ENCODE data around the gene DOCK6. TPM values are rescaled to one million over a fixed set of nuclear protein-coding genes. Genes with fewer than 3 reads are reported as not detected.
A peak's percentile ranks its signal among the peaks of the same experiment; 100 is the strongest.

Gene DOCK6
- total RNA-seq, 1 donor from 2014 or later, result 65.8 TPM

DNA sequence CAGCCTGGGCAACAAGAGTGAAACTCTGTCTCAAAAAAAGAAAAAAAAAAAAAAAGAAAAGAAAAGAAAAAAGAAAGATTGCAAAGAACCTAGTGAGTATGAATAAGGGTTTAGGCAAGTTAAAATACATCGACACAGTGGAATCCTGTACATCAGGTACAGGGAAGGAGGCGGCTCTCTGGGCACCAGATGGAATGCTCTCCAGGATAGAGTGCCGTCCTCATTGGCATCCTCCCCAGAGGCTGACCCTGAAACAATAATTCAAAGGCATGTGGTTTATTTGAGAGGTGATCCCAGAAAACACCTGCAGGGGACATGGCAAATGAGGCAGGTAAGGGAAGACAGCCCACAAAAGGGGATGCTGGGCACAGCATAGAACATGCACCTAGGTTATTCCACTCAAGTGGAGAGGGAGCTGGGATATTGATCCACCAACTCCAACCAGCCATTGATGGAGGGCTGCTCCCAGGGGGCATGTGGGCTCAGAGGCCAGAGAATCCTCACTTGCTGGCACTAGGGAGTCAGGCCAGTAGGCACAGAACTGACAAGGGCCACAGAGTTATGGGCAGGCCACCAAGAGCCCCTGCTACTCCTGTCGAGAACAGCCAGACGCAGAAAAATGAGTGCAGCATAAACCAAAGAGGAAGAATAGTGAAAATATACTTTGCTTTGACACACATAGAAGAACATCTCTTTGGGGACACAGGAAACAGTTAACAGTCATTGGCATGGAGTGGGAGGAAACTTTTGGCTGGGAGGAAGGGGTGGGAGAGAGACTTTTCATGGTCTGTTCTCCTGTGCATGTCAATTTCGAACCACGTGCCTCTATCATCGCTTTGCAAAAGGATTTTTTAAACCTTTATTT is 37.9 kb upstream of the DOCK6 start:
- Histone ChIP-seq H3K27ac (no peak overlapping the region), H3K4me1 (peaks cover 12% of the 10 kb centered on the region), H3K4me3 (no peak overlapping the region), H3K9me3 (no peaks in the 10 kb centered on the region), H3K36me3 (no peaks in the 10 kb centered on the region), H3K27me3 (no peaks in the 10 kb centered on the region)
- TF ChIP-seq CTCF (IDR thresholded peaks at IDR 0.05) (no peak), POLR2AphosphoS5 (IDR thresholded peaks at IDR 0.05; ENCODE audit: insufficient read depth in 1 of 2, low read depth in 1 of 2) (no peak), POLR2A (IDR thresholded peaks at IDR 0.05) (no peak)
- DNase-seq (ENCODE audit: extremely low spot score in 2 of 2), result no peak
- intact Hi-C loops (cut with DNase I), result loop anchor here (10.0 kb wide), 2 partner anchors 155 to 185 kb away; partner anchors contain the start of gene ELAVL3

DNA sequence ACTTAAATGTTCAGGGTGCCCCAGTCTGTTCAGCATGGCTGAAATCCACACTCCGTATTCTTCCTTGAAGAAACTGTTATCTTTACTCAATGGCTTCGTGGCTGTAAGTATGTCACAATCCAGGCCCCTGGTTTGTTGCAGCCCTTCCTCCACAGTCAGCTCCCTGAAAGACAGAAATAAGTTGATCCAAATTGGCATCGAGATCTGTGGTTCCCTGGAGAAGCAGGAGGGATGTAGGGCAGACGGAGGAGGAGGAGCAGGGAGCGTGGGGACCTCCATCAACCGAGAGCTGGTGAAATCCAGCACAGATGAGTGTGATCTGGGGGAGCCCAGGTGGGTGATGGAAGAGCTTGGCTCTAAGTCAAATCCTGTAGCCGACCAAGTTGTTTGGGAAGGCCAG is 33.9 kb upstream of the DOCK6 start:
- Histone ChIP-seq H3K9me3 (no peaks in the 10 kb centered on the region), H3K27ac (peak overlapping the region; percentile 72), H3K4me3 (no peak overlapping the region), H3K36me3 (no peaks in the 10 kb centered on the region), H3K4me1 (peaks cover 26% of the 10 kb centered on the region), H3K27me3 (no peaks in the 10 kb centered on the region)
- intact Hi-C loops (cut with DNase I), result loop anchor here (10.0 kb wide), 2 partner anchors 159 to 189 kb away; partner anchors contain the start of gene ELAVL3
- peak in 1 of 2 donors; percentile 93 for DNase-seq (ENCODE audit: extremely low spot score in 2 of 2)
- TF ChIP-seq POLR2A (IDR thresholded peaks at IDR 0.05) (no peak), CTCF (IDR thresholded peaks at IDR 0.05) (no peak), POLR2AphosphoS5 (IDR thresholded peaks at IDR 0.05; ENCODE audit: insufficient read depth in 1 of 2, low read depth in 1 of 2) (peak in 1 of 2 donors; percentile 14)

DNA sequence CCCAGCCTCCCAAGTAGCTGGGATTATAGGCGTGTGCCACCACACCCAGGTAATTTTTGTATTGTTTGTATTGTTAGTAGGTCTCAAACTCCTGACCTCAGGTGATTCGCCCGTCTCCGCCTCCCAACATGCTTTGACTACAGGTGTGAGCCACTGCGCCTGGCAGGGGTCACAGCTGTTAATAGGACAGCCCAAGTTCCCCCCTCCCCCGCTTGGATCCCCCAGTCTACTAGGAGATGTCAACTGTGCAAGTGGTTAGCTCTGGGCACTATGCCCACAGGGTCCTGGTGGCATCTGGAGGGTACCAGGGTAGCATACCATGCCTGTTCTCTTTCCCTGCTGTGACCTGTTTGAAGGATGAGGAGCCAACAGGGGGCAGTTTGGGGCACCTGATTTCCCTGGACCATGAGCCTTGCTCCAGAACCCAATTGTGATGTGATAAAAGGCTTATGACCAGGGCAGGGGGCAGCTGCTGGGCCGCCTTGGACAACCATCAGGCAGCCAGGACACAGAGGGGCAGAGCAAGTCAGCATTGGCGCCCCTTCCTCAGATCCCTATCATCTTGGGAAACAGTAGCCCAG is 33.4 kb upstream of the DOCK6 start, which contains the start of gene TSPAN16:
TSS of gene TSPAN16 (plus strand) at position 496 of the 581 bp plus-strand sequence. CDS start 138 bp downstream, outside the sequence.
- DNase-seq (ENCODE audit: extremely low spot score in 2 of 2), result no peak
- Histone ChIP-seq H3K4me3 (no peak within 1 kb of the TSS), H3K9me3 (no peaks in the 10 kb centered on the region), H3K27ac (peak within 1 kb of the TSS; percentile 72), H3K36me3 (no peaks in the 10 kb centered on the region), H3K4me1 (peaks cover 26% of the 10 kb centered on the region), H3K27me3 (no peaks in the 10 kb centered on the region)
- intact Hi-C loops (cut with DNase I), result loop anchor here (2.0 to 10.0 kb wide), 3 partner anchors 85 to 189 kb away; partner anchors contain the start of gene ELAVL3
- TF ChIP-seq POLR2AphosphoS5 (IDR thresholded peaks at IDR 0.05; ENCODE audit: insufficient read depth in 1 of 2, low read depth in 1 of 2) (no peak), POLR2A (IDR thresholded peaks at IDR 0.05) (no peak), CTCF (IDR thresholded peaks at IDR 0.05) (no peak)

DNA sequence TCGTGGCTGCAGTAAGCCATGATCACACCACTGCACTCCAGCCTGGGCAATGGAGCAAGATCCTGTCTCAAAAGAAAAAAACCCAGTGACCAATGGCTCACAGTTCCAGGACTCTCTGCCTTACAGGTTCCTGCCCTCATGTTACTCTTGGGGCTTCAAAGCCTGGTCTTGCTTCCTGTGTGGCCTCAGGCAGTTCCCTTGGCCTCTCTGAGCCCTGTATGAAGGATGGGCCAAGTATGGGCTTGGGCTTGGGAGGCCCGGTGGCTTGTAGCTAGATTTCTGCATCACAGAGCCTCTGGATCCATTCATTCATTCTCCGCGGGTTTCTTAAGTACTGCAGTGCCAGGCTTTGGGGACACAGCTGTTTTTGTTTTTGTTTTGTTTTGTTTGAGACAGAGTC is 32.9 kb upstream of the DOCK6 start:
- Histone ChIP-seq H3K4me1 (peaks cover 26% of the 10 kb centered on the region), H3K36me3 (no peaks in the 10 kb centered on the region), H3K9me3 (no peaks in the 10 kb centered on the region), H3K27ac (peak overlapping the region; percentile 20), H3K4me3 (no peak overlapping the region), H3K27me3 (no peaks in the 10 kb centered on the region)
- DNase-seq (ENCODE audit: extremely low spot score in 2 of 2), result no peak
- intact Hi-C loops (cut with DNase I), result loop anchor here (2.0 to 10.0 kb wide), 3 partner anchors 86 to 190 kb away; partner anchors contain the start of gene ELAVL3
- TF ChIP-seq POLR2A (IDR thresholded peaks at IDR 0.05) (no peak), CTCF (IDR thresholded peaks at IDR 0.05) (no peak), POLR2AphosphoS5 (IDR thresholded peaks at IDR 0.05; ENCODE audit: insufficient read depth in 1 of 2, low read depth in 1 of 2) (no peak)
